Colonic mucosa (tissue), 4 donors: ENCODE data around the gene CD2AP. TPM values are rescaled to one million over a fixed set of nuclear protein-coding genes. Genes with fewer than 3 reads are reported as not detected.

Experiments
- DNase-seq: peaks from one replicate; pipeline ENCODE4 v3.0.0-alpha.2; 2020
- H3K27ac ChIP-seq: fragments of 200-600 bp; one replicate; pipeline ENCODE4 v1.8.0; 2021
- H3K27me3 ChIP-seq: fragments of 200-600 bp; one replicate; pipeline ENCODE4 v1.8.0; 2021
- H3K36me3 ChIP-seq: fragments of 200-600 bp; one replicate; pipeline ENCODE4 v1.8.0; 2021
- H3K4me1 ChIP-seq: fragments of 200-600 bp; one replicate; pipeline ENCODE4 v1.8.0; 2021; ENCODE audit warnings: mild to moderate bottlenecking
- H3K4me3 ChIP-seq: fragments of 200-600 bp; one replicate; pipeline ENCODE4 v1.8.0; 2021
- H3K9ac ChIP-seq, 2 donors: one replicate each; pipeline ENCODE4 v1.7.0; 2013; ENCODE audit warnings: control low read depth in 2 of 2, low read depth in 2 of 2, low read length in 2 of 2
- H3K9me3 ChIP-seq: fragments of 200-600 bp; one replicate; pipeline ENCODE4 v1.8.0; 2021
- CTCF ChIP-seq: fragments of 200-600 bp; IDR thresholded peaks from one replicate; pipeline ENCODE4 v1.8.0; 2022; ENCODE audit warnings: antibody characterized with exemption, mild to moderate bottlenecking
- intact Hi-C: fragments of 100-400 bp; cut with DNase I; formaldehyde crosslinking; loops from one replicate; pipeline ENCODE4 v1.14.1; 2022
- total RNA-seq, 2 donors: library from RNA; stranded (reverse); fragmentation: NEBNext Ultra II Directional in 1 of 2; extraction: Animal tissue kit (Norgen Biotek cat#: 25700) in 1 of 2; gene quantifications; one replicate each; pipeline ENCODE4 v1.2.1, GENCODE V29; 2021
- donor health status: healthy.
- donor health status: DM: no; HTN: no; CAD: no.
- donor health status: DM: no; HTN: no; CAD: no.

Gene CD2AP
- total RNA-seq, 2 donors from 2014 or later = 83.1 to 146 TPM

GRCh38 chr6:47524136-47524845 lies 46.7 kb downstream of the CD2AP start:
- DNase-seq = no peak
- Histone ChIP-seq H3K36me3 (no peaks in the 10 kb centered on the region), H3K4me1 (peaks cover 6% of the 10 kb centered on the region), H3K9me3 (no peaks in the 10 kb centered on the region), H3K9ac (no peak overlapping the region), H3K4me3 (no peak overlapping the region), H3K27ac (no peak overlapping the region), H3K27me3 (no peaks in the 10 kb centered on the region)
- intact Hi-C loops = no loop called here
- TF ChIP-seq CTCF = no peak

GRCh38 chr6:47525330-47526057 lies 47.9 kb downstream of the CD2AP start:
- intact Hi-C loops = no loop called here
- peaks cover 5% of the 10 kb centered on the region for H3K4me1 ChIP-seq
- no peak overlapping the region for H3K4me3 ChIP-seq
- no peak overlapping the region for H3K9ac ChIP-seq
- no peak for TF ChIP-seq CTCF
- H3K36me3 ChIP-seq = no peaks in the 10 kb centered on the region
- no peak for DNase-seq
- H3K27ac ChIP-seq = peak overlapping the region; percentile 35
- no peaks in the 10 kb centered on the region for H3K27me3 ChIP-seq
- H3K9me3 ChIP-seq = no peaks in the 10 kb centered on the region

- no peak for DNase-seq
- intact Hi-C loops = no loop called here
- H3K4me3 ChIP-seq = no peak overlapping the region
- H3K9me3 ChIP-seq = no peaks in the 10 kb centered on the region
- H3K27ac ChIP-seq = no peak overlapping the region
- no peak for TF ChIP-seq CTCF
- H3K4me1 ChIP-seq = no peaks in the 10 kb centered on the region
- H3K36me3 ChIP-seq = no peaks in the 10 kb centered on the region
- H3K9ac ChIP-seq = no peak overlapping the region
- no peaks in the 10 kb centered on the region for H3K27me3 ChIP-seq
These were observed 49.7 kb downstream of the CD2AP start for GRCh38 chr6:47527274-47527673.

GRCh38 chr6:47529734-47530133 lies 52.1 kb downstream of the CD2AP start:
- no peak for TF ChIP-seq CTCF
- no peaks in the 10 kb centered on the region for H3K36me3 ChIP-seq
- H3K4me3 ChIP-seq = no peak overlapping the region
- DNase-seq = no peak
- no peaks in the 10 kb centered on the region for H3K27me3 ChIP-seq
- no peak overlapping the region for H3K27ac ChIP-seq
- H3K9ac ChIP-seq = no peak overlapping the region
- intact Hi-C loops = no loop called here
- H3K4me1 ChIP-seq = no peaks in the 10 kb centered on the region
- no peaks in the 10 kb centered on the region for H3K9me3 ChIP-seq

- intact Hi-C loops = no loop called here
- no peak for TF ChIP-seq CTCF
- Histone ChIP-seq H3K4me3 (no peak overlapping the region), H3K9ac (no peak overlapping the region), H3K27me3 (no peaks in the 10 kb centered on the region), H3K27ac (no peak overlapping the region), H3K4me1 (no peaks in the 10 kb centered on the region), H3K9me3 (no peaks in the 10 kb centered on the region), H3K36me3 (no peaks in the 10 kb centered on the region)
- DNase-seq = no peak
These were observed 55.5 kb downstream of the CD2AP start for GRCh38 chr6:47532981-47533585.
